K562 (cell line): Measurements from ENCODE around the gene ROBO3. TPM values are rescaled to one million over a fixed set of nuclear protein-coding genes. Genes with fewer than 3 reads are reported as not detected.

Experiments used
- ATAC-seq: fragments of 200-7000 bp; cut with Tn5 transposase; 3 replicates; pipeline ENCODE4 v1.9.1; 2020; ENCODE audit warnings: moderate library complexity
- BruUV-seq: library from RNA; stranded (reverse); fragments of 400-500 nt; replicated peaks from 2 replicates; lab custom pipeline; 2021; lab: Mats Ljungman, UMichigan
- CTCF ChIA-PET: fragments of 300-600 bp; formaldehyde crosslinking; extraction: SDS; loops from one replicate; lab custom pipeline; 2021; ENCODE audit warnings: low intra/inter-chr PET ratio; lab: Yijun Ruan, JAX
- POLR2A ChIA-PET: fragments of 300-600, 350-650 bp; sonication (Branson Sonifier 250); formaldehyde crosslinking; extraction: SDS; loops from one replicate; lab custom pipeline; 2021; ENCODE audit warnings: antibody characterized with exemption, inconsistent platforms; lab: Yijun Ruan, JAX
- DNase-seq, 4 experiments: peaks; one replicate each; pipeline versions ENCODE4 v3.0.0 to v3.0.0-alpha.2; 2011 to 2018; ENCODE audit warnings: low spot score in 3 of 4, mixed read lengths in 3 of 4; ENCODE audit errors: extremely low read depth in 1 of 4
- FAIRE-seq: peaks from 2 replicates; lab custom pipeline; 2011; peaks lifted over from hg19 to GRCh38; lab: Jason Lieb, UNC
- H2AFZ ChIP-seq: 2 replicates; pipeline ENCODE4 v1.6.0; 2011; ENCODE audit warnings: low read depth, low read length, control low read depth, inconsistent platforms
- H3K27ac ChIP-seq: fragments of 200-600 bp; 3 replicates; pipeline ENCODE4 v1.8.0; 2011; ENCODE audit warnings: low read depth, mild to moderate bottlenecking, control low read depth, inconsistent platforms, low read length, moderate library complexity, mixed read lengths; ENCODE audit errors: extremely low read depth
- H3K27me3 ChIP-seq, 2 experiments: fragments of 300-600 bp in 1 of 2; 2 replicates in 1 of 2; 3 replicates in 1 of 2; pipeline versions ENCODE4 v1.6.0 to v1.8.0; 2011; ENCODE audit warnings: inconsistent platforms in 2 of 2, low read length in 2 of 2, mild to moderate bottlenecking in 1 of 2, mixed read lengths in 1 of 2, moderate library complexity in 1 of 2; ENCODE audit not compliant: control insufficient read depth in 2 of 2, insufficient read depth in 2 of 2
- H3K36me3 ChIP-seq: fragments of 300-600 bp; 3 replicates; pipeline ENCODE4 v1.8.0; 2011; ENCODE audit warnings: mild to moderate bottlenecking, low read length, inconsistent platforms; ENCODE audit not compliant: control insufficient read depth, insufficient read depth
- H3K4me1 ChIP-seq, 2 experiments: fragments of 200-600 bp in 1 of 2; replicated peaks in 1 of 2; 2 replicates in 1 of 2; 3 replicates in 1 of 2; pipeline versions ENCODE4 v1.5.1 to v1.8.0; 2011; ENCODE audit warnings: inconsistent platforms in 2 of 2, low read length in 2 of 2, mild to moderate bottlenecking in 1 of 2, mixed read lengths in 1 of 2, moderate library complexity in 1 of 2; ENCODE audit not compliant: control insufficient read depth in 2 of 2, insufficient read depth in 2 of 2
- H3K4me2 ChIP-seq: 2 replicates; pipeline ENCODE4 v1.6.1; 2011; ENCODE audit warnings: low read length, control low read depth, inconsistent platforms, mixed read lengths; ENCODE audit not compliant: insufficient read depth
- H3K4me3 ChIP-seq: fragments of 200-600 bp; sonication (generic), shearing (Covaris generic); 2 replicates; pipeline ENCODE4 v1.5.1; 2016; ENCODE audit warnings: control low read depth, inconsistent platforms
- H3K79me2 ChIP-seq: fragments of 200-600 bp; 3 replicates; pipeline ENCODE4 v1.8.0; 2011; ENCODE audit warnings: low read length, inconsistent platforms; ENCODE audit not compliant: control insufficient read depth, insufficient read depth
- H3K9ac ChIP-seq, 2 experiments: 2 replicates each; pipeline versions ENCODE4 v1.6.0 to v1.6.1; 2011; ENCODE audit warnings: low read depth in 2 of 2, low read length in 2 of 2, control low read depth in 1 of 2, inconsistent platforms in 1 of 2, mild to moderate bottlenecking in 1 of 2, mixed read lengths in 1 of 2; ENCODE audit not compliant: insufficient read depth in 1 of 2
- H3K9me1 ChIP-seq: one replicate; pipeline ENCODE4 v1.6.0; 2011; ENCODE audit warnings: inconsistent platforms, mild to moderate bottlenecking, low read length, moderate library complexity; ENCODE audit not compliant: control insufficient read depth, insufficient read depth
- H3K9me3 ChIP-seq: replicated peaks from 2 replicates; pipeline ENCODE4 v1.5.1; 2011; ENCODE audit warnings: low read depth, low read length, inconsistent platforms; ENCODE audit not compliant: control insufficient read depth, insufficient read depth
- H4K20me1 ChIP-seq: replicated peaks from 2 replicates; pipeline ENCODE4 v1.6.1; 2011; ENCODE audit warnings: low read length, inconsistent platforms, mixed read lengths; ENCODE audit not compliant: control insufficient read depth, insufficient read depth
- CBX2 ChIP-seq: fragments of 200-600 bp; sonication (generic); IDR thresholded peaks from one replicate; pipeline ENCODE4 v1.6.1; 2012; ENCODE audit warnings: mild to moderate bottlenecking, low read length, inconsistent platforms; ENCODE audit not compliant: insufficient read depth, poor library complexity, severe bottlenecking
- ETS1 ChIP-seq: conservative IDR thresholded peaks from 2 replicates; pipeline ENCODE4 v1.6.1; 2011; ENCODE audit warnings: low read depth, mild to moderate bottlenecking, low read length; ENCODE audit not compliant: control insufficient read depth
- FOXA3 ChIP-seq, 2 experiments: fragments of 450-650 bp in 1 of 2; sonication (generic) in 1 of 2; formaldehyde crosslinking; IDR thresholded peaks in 1 of 2; conservative IDR thresholded peaks in 1 of 2; 2 replicates each; pipeline versions ENCODE4 v1.4.0 to v1.8.0; 2020 to 2022; ENCODE audit warnings: mild to moderate bottlenecking in 2 of 2, missing genetic modification reagents in 1 of 2
- ILF3 ChIP-seq: fragments of 450-650 bp; IDR thresholded peaks from 2 replicates; pipeline ENCODE4 v1.6.1; 2018; ENCODE audit warnings: antibody characterized with exemption, mild to moderate bottlenecking, moderate library complexity, borderline replicate concordance
- MCM2 ChIP-seq: fragments of 450-650 bp; IDR thresholded peaks from 2 replicates; pipeline ENCODE4 v1.6.1; 2017; ENCODE audit warnings: low read depth, mild to moderate bottlenecking
- MTA1 ChIP-seq: fragments of 450-650 bp; IDR thresholded peaks from 2 replicates; pipeline ENCODE4 v1.6.1; 2017; ENCODE audit warnings: borderline replicate concordance
- NR3C1 ChIP-seq: sonication (generic); formaldehyde crosslinking; IDR thresholded peaks from 2 replicates; pipeline ENCODE4 v1.8.1; 2022; ENCODE audit warnings: missing genetic modification reagents
- POLR2H ChIP-seq: IDR thresholded peaks from 2 replicates; pipeline ENCODE4 v1.6.1; 2016; ENCODE audit warnings: missing genetic modification characterization, low read depth, mild to moderate bottlenecking, control low read depth, missing compliant biosample characterization, moderate library complexity
- RNF2 ChIP-seq: sonication (generic); IDR thresholded peaks from 2 replicates; pipeline ENCODE4 v1.6.1; 2016
- SIX5 ChIP-seq, 2 experiments: IDR thresholded peaks; 2 replicates each; pipeline ENCODE4 v1.6.1; 2011; ENCODE audit warnings: low read length in 2 of 2, borderline replicate concordance in 1 of 2, low read depth in 1 of 2, mild to moderate bottlenecking in 1 of 2, moderate library complexity in 1 of 2; ENCODE audit not compliant: insufficient read depth in 1 of 2
- SMARCC2 ChIP-seq: fragments of 450-650 bp; IDR thresholded peaks from 2 replicates; pipeline ENCODE4 v1.6.1; 2017; ENCODE audit warnings: antibody characterized with exemption, moderate library complexity, mild to moderate bottlenecking, low read depth
- TAF9B ChIP-seq: fragments of 450-650 bp; IDR thresholded peaks from 2 replicates; pipeline ENCODE4 v1.6.1; 2018; ENCODE audit warnings: mild to moderate bottlenecking; ENCODE audit not compliant: partially characterized antibody
- WGBS: fragments of 100-300 bp; shearing (Covaris generic); methylation state at CpG from one replicate; pipeline ENCODE4 v1.1.6; 2016; ENCODE audit warnings: low coverage, mixed read lengths; ENCODE audit not compliant: insufficient coverage; ENCODE audit errors: missing lambda C conversion rate; 5-methylcytosine and 5-hydroxymethylcytosine counted together
- in situ Hi-C: fragments of 300-500 bp; cut with MboI; formaldehyde crosslinking; loops from 4 replicates; pipeline ENCODE4 v1.15.0; 2018; ENCODE audit warnings: inconsistent platforms, mixed read lengths
- intact Hi-C: fragments of 100-400 bp; cut with micrococcal nuclease; formaldehyde crosslinking; loops from 2 replicates; pipeline ENCODE4 v1.14.2; 2022
- polyA plus RNA-seq, 8 experiments: library from polyadenylated mRNA; depleted of rRNA in 4 of 8; stranded (reverse) in 5 of 8; unstranded in 3 of 8; fragments of >200 nt; fragmentation: Nextera tagmentation in 2 of 8; fragmentation: Illumina TruSeq in 1 of 8; extraction: Ambion mirVana in 2 of 8; extraction: Trizol in 1 of 8; gene quantifications; 2 replicates each; pipeline versions ENCODE4 v1.2.1 to v1.2.3, GENCODE V29; 2011 to 2014; ENCODE audit warnings: inconsistent platforms in 1 of 8, missing spikeins in 1 of 8
- total RNA-seq, 7 experiments: library from RNA; depleted of rRNA in 6 of 7; stranded (reverse); fragments of >200 nt in 6 of 7; fragmentation: Illumina TruSeq in 2 of 7; extraction: Trizol in 2 of 7; gene quantifications; 2 replicates each; pipeline versions ENCODE4 v1.2.1 to v1.2.3, GENCODE V29; 2011 to 2021; ENCODE audit warnings: low replicate concordance in 1 of 7
- TF ChIP-seq, protein P1 (sequence below): sonication (generic); formaldehyde crosslinking; IDR thresholded peaks from 2 replicates; pipeline ENCODE4 v1.8.1; 2022; ENCODE audit warnings: missing genetic modification reagents
- TF ChIP-seq, protein P2 (sequence below): sonication (generic); formaldehyde crosslinking; IDR thresholded peaks from 2 replicates; pipeline ENCODE4 v1.8.0; 2022; ENCODE audit warnings: mild to moderate bottlenecking, missing genetic modification reagents
- TF ChIP-seq, protein P3 (sequence below): fragments of 250-450 bp; sonication (Bioruptor Pico); IDR thresholded peaks from 2 replicates; pipeline ENCODE4 v1.6.1; 2021; ENCODE audit warnings: mild to moderate bottlenecking

ROBO3 gene
- total and polyA plus RNA-seq, 9 of the 15 experiments (the other 6 are each of a cell fraction or from before 2014, with no cell fraction given) = 0.29 to 1.4 (median 0.97) TPM; not detected in 2

DNA sequence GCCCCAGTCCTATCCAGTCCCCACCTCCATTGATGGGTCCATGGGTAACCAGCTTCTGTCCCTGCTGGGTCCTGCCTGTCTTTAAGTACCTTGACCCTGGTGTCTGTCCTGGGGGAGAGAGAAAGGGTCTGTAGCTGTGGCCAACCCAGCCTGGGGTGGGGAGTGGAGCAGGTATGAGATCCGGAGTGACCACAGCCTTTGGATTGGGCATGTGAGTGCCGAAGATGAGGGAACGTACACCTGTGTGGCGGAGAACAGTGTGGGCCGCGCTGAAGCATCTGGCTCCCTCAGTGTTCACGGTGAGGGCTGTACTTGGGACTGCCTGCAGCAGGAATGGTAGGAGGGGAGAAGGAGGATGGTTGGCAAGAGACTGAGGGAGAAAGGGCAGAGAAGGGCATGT lies 5.2 kb downstream of the ROBO3 start (continued):
- no peak for TF ChIP-seq RNF2
- TF ChIP-seq SMARCC2 = no peak
- TF ChIP-seq NR3C1 (CRISPR knock-in tag) = no peak
- TF ChIP-seq, protein P1, sequence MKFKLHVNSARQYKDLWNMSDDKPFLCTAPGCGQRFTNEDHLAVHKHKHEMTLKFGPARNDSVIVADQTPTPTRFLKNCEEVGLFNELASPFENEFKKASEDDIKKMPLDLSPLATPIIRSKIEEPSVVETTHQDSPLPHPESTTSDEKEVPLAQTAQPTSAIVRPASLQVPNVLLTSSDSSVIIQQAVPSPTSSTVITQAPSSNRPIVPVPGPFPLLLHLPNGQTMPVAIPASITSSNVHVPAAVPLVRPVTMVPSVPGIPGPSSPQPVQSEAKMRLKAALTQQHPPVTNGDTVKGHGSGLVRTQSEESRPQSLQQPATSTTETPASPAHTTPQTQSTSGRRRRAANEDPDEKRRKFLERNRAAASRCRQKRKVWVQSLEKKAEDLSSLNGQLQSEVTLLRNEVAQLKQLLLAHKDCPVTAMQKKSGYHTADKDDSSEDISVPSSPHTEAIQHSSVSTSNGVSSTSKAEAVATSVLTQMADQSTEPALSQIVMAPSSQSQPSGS (CRISPR knock-in tag) = no peak
- TF ChIP-seq ETS1 = no peak
- TF ChIP-seq, protein P2, sequence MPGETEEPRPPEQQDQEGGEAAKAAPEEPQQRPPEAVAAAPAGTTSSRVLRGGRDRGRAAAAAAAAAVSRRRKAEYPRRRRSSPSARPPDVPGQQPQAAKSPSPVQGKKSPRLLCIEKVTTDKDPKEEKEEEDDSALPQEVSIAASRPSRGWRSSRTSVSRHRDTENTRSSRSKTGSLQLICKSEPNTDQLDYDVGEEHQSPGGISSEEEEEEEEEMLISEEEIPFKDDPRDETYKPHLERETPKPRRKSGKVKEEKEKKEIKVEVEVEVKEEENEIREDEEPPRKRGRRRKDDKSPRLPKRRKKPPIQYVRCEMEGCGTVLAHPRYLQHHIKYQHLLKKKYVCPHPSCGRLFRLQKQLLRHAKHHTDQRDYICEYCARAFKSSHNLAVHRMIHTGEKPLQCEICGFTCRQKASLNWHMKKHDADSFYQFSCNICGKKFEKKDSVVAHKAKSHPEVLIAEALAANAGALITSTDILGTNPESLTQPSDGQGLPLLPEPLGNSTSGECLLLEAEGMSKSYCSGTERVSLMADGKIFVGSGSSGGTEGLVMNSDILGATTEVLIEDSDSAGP (CRISPR knock-in tag) = no peak

DNA sequence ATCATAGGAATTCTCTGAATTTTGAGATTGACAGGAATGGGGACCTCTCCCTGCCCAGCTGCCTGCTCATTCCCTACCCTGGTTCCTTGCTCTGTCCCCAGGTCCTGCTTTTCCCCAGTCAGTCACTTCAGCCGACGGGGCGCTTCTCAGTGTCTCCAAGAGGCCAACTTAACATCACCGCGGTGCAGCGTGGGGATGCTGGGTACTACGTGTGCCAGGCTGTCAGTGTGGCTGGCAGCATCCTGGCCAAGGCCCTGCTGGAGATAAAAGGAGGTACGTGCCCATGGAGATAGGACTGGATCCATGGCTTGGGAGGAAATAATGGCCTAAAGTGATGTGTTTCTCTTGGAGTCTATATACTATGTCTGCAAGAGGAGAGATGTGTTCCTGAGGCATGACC lies 7.0 kb downstream of the ROBO3 start:
- ATAC-seq = no peak
- H2AFZ ChIP-seq = no peak overlapping the region
- no peak overlapping the region for H3K27ac ChIP-seq
- H3K4me2 ChIP-seq = no peak overlapping the region
- H3K9me1 ChIP-seq = no peaks in the 10 kb centered on the region
- peaks cover 22 to 72% of the 10 kb centered on the region in 2 experiments; a peak in 4 of 5 replicates for H3K27me3 ChIP-seq
- FAIRE-seq = no peak
- DNase-seq = no peak
- no peaks in the 10 kb centered on the region for H3K79me2 ChIP-seq
- H3K9me3 ChIP-seq = no peaks in the 10 kb centered on the region
- peaks cover 0 to 20% of the 10 kb centered on the region in 2 experiments; a peak in 3 of 5 replicates for H3K4me1 ChIP-seq
- no peak overlapping the region for H3K4me3 ChIP-seq
- intact Hi-C loops = no loop called here
- ChIA-PET POLR2A (no interaction called here), CTCF (no interaction called here)
- WGBS = 0% methylated on average over 5 of the region's 8 CpGs
- no peak overlapping the region for H3K9ac ChIP-seq
- no TSS peak for BruUV-seq
- in situ Hi-C loops = loop anchor here (25.0 kb wide), 1 partner anchor 810 kb away; no protein-coding TSS in a partner anchor
- H4K20me1 ChIP-seq = no peaks in the 10 kb centered on the region
- no peaks in the 10 kb centered on the region for H3K36me3 ChIP-seq
- TF ChIP-seq CBX2 (no peak), FOXA3 (CRISPR knock-in tag; conservative IDR thresholded peaks at IDR 0.05 in 1 of 2, IDR thresholded peaks at IDR 0.05 in 1 of 2) (no peak), MCM2 (no peak), SIX5 (IDR thresholded peaks at IDR 0.05; ENCODE audit: borderline replicate concordance in 1 of 2, insufficient read depth in 1 of 2, low read depth in 1 of 2, low read length in 2 of 2) (no peak), ILF3 (no peak), POLR2H (tag) (no peak), MTA1 (no peak), TAF9B (no peak)
- TF ChIP-seq, protein P3, sequence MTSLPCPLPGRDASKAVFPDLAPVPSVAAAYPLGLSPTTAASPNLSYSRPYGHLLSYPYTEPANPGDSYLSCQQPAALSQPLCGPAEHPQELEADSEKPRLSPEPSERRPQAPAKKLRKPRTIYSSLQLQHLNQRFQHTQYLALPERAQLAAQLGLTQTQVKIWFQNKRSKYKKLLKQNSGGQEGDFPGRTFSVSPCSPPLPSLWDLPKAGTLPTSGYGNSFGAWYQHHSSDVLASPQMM (CRISPR knock-in tag) = no peak
